Skeletal muscle cell (primary cell): ENCODE results near the gene KCNC1.

Experiments
- DNase-seq: peaks from one replicate; pipeline ENCODE4 v3.0.0-alpha.2; 2010; ENCODE audit warnings: low read depth
- H3K4me3 ChIP-seq: 2 replicates; pipeline ENCODE4 v1.5.1; 2011; ENCODE audit warnings: low read depth, mild to moderate bottlenecking, control low read depth, low read length, moderate library complexity

Gene KCNC1

DNA sequence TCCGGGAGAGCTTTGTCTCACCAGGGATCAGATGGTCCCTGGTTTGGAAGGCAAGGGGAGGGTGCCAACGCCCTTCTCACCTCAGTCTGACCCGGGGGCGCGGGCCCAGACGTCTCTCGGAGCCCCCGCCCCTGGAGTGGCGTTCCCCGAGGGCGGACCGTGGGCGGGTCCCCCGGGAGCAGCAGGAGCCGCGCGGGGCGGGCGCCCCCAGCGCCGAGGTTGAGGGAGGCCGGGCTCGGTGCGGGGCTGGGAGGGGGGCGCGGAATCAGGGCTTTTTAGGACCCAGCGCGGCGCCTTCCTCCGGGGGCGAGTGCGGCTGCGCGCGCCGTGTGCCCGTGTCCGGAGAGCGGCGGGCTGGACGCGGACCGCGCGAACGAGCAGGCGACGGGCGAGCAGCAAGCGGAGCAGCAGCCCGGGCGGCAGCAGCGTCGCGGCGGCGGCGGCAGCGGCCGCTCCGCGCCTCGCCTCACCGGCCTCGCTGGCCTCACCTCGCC is at the start of gene KCNC1:
Gene KCNC1, plus strand, starts transcription at position 364 of the 494 bp plus-strand sequence. CDS start 1,222 bp downstream, outside the sequence.
- peak within 1 kb of the TSS; percentile 46 for H3K4me3 ChIP-seq
- no peak for DNase-seq

DNA sequence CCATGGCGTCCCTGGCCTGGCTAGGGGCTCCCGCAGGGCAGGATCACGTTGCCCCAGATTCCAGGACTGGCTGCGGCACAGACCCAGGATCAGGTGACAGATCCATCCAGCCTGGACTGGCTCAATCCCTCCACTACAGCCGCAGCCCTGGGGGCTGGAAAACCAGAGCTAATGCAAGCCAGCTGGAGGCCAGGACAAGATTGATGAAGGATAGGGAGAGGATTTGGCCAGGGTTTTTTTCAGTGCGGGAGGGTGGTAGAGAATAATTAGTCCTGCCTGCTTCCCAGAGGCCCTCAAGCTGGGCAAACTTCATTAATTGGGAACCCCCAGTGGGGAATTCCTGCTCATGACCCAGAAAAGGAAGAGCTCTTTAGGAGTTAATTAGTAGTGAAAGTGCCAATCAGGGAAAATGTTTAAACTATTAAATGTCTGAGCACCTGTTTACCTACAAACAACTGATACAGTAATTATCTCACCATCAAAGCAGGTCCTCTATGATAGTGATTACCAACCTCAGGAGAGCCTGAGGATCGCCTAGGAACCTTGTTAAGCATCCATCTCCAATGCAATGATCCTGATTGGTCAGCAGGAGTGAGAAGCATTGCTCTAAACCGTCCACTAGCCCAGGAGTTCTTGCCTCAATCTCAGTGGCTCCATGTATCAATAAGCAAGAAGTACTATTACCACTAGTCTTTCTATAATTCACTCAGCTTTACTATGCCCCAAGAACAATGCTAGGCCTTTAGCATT is 48.2 kb upstream of the KCNC1 start:
- no peak overlapping the region for H3K4me3 ChIP-seq
- DNase-seq, result no peak

DNA sequence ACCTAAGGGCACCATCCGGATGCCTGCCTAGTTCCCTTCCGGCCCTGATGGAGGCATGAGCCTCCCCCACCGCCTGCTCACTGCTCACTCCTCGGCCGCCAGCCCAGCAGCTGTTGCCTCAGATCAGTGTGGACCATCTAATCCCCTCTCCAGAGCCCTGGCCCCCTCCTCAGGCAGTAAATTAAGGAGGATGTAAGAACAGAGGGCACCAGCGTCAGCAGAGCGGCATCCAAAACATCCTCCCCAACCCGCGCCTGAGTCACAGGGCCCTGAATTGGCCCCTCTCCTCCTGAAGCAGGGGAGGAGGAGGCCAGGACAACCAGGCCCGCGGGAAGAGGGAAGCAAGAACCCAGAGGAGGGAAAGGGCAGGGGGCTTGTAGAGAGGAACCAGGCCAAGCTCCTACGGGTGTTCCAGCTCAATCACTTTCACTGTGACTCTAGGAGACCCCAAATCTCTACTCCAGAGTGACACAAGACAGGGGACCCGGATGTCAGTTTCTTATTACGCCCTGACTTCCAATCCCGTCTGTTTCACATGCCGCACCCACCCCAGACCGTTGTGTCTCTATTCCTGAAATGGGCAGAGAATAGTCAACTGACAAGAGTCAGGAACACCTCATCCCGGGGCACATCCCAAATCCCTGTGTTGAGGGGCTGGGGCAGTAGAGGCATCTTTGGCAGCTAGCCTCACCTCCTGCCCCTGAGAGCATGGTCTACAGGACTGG is 46.5 kb upstream of the KCNC1 start:
- peak; percentile 59 for DNase-seq
- H3K4me3 ChIP-seq, result no peak overlapping the region

DNA sequence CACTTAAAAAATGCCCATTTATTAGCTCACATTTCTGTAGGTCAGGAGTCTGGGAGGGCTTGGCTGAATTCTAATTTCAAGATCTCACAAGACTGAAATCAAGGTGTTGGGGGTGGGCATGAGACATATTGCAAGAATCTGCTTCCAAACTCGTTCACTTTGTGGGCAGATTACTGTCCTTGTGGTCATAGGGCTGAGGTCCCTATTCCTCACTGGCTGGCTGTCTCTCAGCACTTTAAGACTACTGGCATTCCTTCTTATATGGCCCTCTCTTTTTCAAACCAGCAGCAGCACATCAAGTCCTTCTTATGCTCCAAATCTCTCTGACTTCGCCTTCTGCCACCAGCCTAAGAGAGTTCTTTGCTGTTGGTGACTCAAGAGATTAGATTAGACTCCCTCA is 43.0 kb upstream of the KCNC1 start:
- no peak for DNase-seq

DNA sequence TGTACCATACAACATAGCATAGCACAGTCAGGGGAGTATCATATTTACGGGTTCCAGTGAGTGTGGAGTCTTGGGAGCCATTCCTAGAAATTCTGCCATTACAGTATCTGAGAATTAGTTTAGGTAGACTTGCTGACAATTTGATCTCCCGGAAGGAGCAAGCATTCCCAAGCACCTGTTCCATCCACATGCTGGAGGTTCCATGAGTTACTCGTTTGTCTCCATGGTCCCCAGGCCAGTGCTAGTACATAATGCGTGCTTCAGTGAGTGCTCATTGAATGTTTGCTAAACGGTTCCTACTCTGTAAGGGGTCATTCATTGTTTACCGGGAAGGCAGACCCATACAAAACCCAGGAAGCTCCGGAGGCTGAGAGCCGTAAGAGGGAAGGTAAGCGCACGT is 42.6 kb upstream of the KCNC1 start:
- DNase-seq, result no peak
- no peak overlapping the region for H3K4me3 ChIP-seq

More for the DNA sequence above, 43.0 kb upstream of the KCNC1 start:
- no peak overlapping the region for H3K4me3 ChIP-seq

DNA sequence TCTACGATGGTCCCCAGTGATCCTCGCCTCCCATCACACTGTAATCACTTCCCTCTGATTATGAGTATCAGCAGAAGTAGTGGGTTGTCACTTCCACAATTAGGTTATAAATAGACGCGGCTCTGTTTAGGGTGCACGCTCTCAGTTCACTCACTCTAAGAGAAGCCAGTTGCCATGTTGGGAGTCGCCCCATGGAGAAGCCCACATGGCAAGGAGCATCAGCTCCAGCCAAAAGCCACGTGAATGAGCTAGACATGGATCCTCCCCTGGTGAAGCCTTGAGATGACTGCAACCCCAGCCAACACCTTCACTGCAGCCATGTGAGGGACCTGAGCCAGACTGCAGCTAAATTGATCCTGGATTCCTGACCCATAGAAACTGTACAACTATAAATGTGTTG is 41.6 kb upstream of the KCNC1 start:
- DNase-seq, result no peak

DNA sequence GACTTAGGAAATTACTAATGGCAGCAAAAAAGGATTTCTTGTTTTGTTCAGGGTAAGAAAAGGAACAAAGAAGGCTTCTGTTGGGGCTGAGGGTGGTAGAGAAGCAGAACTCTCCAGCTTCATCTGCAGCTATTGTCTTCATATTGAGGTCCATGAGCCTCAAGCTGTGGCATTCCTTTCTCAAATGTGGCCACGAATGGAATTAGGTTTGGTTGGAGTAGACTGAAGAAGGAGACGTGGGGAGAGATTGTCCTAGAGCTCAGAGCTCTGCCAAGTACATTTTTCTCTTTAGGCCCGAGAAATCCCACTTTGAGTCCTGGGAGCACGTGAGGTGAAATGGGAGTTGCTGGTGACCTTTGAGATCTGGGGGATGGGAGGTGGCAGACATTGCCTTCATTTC is 41.0 kb upstream of the KCNC1 start:
- no peak overlapping the region for H3K4me3 ChIP-seq
- DNase-seq, result no peak

More for the DNA sequence above, 41.6 kb upstream of the KCNC1 start:
- no peak overlapping the region for H3K4me3 ChIP-seq

DNA sequence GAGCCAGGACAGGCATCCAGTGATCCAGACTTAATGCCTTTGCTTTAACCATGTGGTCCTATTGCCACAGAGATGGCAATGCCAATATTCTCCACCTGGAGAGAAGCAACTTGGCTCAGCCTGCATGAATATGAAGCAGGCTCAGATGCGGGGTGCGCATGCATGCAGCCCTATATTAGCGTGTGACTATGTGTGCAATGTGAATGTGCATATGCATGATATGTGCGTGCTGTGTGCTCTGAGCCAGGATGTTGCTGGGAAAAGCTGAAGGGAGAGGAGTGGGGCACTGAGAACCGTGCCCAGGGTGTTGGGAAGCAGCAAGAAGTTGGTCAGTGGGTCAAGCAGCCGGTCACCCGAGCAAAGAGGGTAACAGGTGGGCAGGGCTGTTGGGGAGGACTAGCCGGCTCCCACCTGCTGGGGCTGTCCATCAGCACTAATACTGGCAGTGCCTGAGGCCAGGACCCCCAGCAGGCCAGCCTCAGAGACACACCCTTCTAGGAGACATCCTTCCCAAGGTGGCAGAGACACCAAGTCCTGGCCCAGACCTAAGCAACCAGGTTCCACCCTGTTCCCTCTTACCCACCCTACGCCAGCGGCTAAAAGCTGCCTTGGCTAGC is 40.0 kb upstream of the KCNC1 start:
- no peak overlapping the region for H3K4me3 ChIP-seq
- DNase-seq, result peak; percentile 32

DNA sequence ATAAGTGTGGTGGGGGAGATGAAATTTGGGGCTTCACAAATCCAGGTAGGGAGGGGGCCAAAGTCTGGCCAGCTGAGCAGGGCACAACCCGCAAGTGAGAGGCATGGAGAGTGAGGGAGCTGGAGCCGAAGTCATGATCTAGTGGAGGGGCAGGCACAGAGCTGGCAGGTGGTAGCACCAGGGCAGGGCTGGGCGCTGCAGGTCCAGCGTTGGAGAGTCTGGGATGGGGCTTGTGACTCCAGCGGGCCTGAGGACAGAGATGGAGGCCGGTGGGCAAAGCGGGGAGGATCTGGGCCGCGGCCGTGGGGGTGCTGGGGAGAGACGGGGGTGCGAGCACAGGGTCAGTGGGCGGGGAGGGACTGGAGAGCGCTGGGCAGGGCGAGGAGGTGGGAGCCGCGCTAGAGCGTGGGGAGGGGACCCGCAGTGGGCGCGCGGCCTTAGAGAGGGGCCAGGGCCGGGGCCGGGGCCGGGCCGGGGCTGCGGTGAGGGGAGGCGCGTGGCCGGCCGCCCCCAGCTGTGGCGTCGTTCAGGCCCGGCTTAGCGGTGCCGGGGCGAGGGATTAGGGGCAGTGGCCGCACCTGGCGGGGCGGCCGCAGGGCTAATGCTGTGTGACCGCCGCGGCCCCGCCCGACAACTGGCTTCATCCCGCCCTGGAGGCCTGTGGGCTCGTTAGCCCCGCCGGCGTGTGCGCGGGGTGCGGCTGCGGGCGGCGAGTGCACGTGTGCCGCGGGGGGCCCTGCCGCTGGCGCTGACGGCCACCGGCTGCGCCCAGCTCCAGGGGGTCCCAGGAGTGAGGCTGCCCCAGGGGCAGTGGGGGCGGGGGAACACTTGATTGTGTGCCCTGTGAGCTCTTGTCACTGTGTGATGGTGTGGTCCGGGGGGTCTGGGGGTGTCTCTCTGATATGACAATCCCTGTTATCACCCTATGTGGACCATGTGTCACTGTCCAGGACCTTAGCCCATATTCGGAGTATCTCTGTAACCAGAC is 38.8 kb upstream of the KCNC1 start:
- DNase-seq, result no peak
- H3K4me3 ChIP-seq, result no peak overlapping the region

DNA sequence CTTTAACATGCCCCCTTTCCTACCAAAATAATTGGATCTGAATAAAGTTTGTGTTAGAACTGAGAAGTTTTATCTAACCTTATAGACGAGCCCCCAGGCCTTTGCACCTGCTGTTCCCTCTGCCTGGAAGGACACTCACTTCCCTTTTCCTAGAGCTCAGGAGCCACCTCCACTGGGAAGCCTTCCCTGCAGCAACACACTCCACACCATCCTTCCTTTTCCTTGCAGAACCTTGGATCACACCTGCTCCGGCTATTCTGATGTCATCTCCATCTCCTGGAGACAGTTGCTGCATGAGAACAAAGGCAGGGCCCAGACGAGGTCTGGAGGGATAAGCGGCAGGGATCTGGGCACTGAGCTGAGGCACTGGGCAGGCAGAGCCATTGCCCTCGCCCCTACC is 37.8 kb upstream of the KCNC1 start:
- DNase-seq, result no peak
- H3K4me3 ChIP-seq, result no peak overlapping the region

DNA sequence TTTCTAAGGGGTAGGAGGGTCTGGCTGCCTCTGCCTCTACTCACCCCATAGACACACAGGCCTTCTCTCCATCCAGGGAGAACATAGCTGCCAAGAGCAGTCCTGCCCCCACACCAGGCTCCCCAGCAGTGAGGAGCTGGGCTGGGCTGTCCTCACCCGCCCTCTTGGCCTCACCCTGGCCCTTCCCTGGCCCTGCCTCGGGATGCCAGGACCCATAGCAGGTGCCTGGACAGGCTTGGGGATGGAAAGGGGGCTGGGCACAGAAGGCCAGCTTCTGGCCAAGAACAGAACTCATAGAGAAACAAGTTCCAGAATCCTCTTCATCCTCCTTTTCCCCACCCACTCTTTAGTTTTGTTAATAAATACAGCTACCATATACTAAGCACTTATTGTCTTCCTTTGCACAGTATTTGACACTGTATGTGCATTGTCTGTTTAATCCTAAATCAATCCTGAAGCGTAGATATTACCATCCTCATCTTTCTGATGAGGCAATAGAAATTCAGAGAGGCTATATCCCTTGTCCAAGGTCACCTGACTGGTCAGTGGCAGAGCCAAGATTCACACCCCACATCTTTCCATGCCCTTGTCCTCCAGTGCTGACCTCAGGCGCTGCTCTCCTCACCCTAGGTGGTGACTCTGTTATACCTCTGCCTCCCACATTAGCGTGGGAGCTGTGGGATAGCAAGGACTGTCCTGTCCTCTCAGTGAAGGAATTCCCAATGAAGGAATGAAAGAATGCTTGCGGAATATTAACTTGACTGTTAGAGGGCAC is 37.2 kb upstream of the KCNC1 start:
- H3K4me3 ChIP-seq, result no peak overlapping the region
- no peak for DNase-seq

DNA sequence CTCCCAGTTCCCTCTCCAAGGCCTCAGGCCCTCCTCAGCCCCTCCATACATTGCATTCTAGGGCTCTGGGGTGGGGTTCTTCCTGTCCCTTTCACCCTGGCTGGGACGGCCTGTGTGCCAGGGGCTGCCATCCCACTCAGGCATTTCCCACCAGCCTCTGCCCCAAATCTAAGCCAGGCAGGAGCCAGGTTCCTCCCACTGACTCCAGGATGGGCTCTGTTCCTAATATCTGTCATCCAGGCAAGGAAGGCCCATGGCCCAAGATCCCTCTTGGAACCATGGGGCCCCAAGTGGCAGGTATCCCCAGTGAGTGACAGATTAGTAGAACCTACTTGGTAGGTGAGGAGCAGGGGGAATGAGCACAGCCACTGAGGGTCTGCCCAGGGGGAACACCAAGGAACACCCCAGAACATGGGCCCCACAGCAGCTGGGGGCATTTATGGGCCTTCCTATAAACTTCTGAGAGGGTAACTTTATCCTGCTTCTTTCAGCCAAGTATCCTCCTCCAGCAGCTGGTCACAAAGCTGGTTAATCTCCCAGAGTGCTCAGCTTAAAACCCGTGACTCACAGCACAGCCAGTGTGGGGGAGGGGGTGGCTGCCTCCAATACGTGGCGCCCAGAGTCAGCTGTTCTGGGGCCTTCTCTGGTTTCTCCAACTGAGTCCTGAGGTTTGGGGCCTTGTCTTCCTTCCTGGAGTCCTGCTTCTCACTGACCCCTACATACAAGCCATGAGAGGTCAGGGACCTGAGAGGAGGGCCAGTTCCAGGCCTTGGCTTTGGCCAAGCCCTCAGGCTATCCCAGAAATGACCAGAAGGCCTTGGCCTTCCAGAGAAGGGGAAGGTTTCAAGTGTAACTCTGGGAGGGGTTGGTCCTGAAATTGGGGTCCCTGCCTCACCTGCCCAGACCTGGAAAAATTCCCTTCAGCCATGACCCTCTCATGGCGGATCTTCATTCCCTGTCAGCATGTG is 35.1 kb upstream of the KCNC1 start:
- no peak overlapping the region for H3K4me3 ChIP-seq
- DNase-seq, result peak; percentile 54

DNA sequence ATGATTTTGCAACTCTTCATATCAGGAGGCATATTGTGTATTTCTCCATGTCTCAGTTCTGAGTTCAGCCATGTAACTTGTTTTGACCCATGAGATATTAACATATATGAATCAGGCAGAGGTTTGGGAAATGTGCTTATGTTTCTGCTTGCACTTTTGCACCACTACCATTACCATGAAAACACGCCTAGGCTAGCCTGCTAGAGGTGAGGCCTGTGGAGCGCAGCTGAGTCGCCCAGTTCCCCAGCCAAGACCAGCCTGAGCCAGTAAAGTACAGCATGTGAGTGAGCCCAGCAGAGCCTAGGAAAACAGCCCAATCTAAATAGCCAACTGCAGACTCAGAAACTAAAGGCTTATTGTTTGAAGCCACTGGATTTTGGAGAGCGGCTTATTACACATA is 33.6 kb upstream of the KCNC1 start:
- no peak for DNase-seq

DNA sequence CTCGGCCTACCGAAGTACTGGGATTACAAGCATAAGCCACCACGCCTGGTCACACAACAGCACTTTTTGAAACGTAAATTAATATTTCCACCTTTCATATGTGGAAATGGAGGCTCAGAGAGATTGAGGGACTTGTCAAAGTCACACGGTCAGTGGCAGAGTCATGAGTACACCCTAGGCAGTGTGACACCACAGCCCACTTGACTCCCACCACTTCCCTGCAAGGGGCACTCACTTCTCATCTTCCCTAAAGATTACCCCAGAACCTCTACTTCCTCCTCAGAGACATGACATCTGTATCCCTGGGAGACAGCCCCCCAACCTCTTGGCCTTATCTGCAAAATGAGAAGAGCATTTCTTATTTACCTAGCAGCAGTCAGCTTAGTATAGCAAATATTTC is 31.7 kb upstream of the KCNC1 start:
- H3K4me3 ChIP-seq, result no peak overlapping the region
- no peak for DNase-seq

More for the DNA sequence above, 33.6 kb upstream of the KCNC1 start:
- H3K4me3 ChIP-seq, result no peak overlapping the region

DNA sequence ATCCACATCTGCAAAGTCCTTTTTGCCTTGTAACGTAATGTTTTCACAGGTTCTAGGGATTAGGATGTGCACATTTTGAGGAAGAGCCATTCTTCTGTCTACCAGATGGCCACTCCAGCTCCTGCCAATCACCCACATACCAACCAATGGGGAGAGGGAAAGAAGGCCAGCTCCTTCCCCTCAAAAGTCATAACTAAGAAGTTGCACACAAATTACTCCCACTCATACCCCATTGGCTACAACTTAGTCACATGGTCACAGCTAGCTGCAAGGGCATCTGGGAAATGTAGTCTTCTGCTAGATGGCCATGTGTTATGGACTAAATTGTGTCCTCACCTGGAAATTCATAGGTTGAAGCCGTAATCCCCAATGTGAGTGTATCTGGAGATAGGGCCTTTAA is 30.6 kb upstream of the KCNC1 start:
- H3K4me3 ChIP-seq, result no peak overlapping the region
- DNase-seq, result no peak

DNA sequence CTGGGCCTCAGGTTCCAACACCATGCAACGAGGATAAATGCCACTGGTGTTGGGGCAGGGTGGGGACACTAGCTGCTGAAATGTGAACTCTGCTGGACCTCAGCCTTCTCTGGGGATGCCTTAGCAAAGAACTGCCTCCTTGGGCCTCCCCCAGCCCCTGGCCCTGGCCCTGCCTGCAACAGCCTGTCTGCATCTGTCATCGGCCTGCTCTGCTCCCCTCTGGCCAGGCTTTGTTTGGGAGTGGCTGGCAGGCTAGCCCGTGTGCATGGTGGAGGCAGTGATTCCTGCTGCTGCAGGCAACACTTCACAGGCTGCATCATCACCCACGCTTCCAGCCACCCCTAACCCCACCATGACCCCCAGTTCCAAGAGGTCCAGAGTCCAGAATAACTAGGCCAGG is 26.8 kb upstream of the KCNC1 start:
- DNase-seq, result no peak
- no peak overlapping the region for H3K4me3 ChIP-seq

DNA sequence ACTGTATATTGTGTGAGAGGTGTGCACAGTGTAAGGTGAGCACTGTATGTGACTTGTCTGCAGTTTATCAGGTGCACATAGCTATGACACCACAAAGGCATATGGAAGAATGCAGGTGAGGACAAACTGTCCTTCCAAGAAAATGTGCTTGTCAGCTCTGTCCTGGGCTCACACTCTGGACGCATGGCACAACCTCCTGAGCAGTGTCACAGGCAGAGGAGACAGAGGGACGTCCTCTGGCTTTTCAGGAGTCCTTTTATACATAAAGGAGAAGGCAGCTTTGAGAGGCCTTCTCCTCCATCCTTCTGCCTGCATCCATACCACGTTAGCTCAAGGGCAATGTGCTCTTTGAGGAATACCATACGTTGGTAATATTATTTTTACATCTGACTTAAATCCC is 22.7 kb upstream of the KCNC1 start:
- DNase-seq, result no peak
- H3K4me3 ChIP-seq, result no peak overlapping the region
